ENCODE measurements around the gene CCDC138.

CCDC138 gene

GRCh38 chr2:108919571-108920373, 133.2 kb downstream of the CCDC138 start:
- no peak for DNase-seq (ENCODE audit: low read depth in 1 of 2, low spot score in 1 of 2)
- in situ Hi-C loops (cut with HindIII; ENCODE audit: low pct_unique_long_range_greater_than_20kb, low sequenced_read_pairs) = no loop called here
- TF ChIP-seq JUND (IDR thresholded peaks at IDR 0.05; ENCODE audit: low read depth) = no peak

GRCh38 chr2:108920686-108921085, 134.1 kb downstream of the CCDC138 start:
- in situ Hi-C loops (cut with HindIII; ENCODE audit: low pct_unique_long_range_greater_than_20kb, low sequenced_read_pairs) = no loop called here
- TF ChIP-seq JUND (IDR thresholded peaks at IDR 0.05; ENCODE audit: low read depth) = no peak
- no peak for DNase-seq (ENCODE audit: low read depth in 1 of 2, low spot score in 1 of 2)

GRCh38 chr2:108921096-108922030, 134.8 kb downstream of the CCDC138 start:
- no peak for DNase-seq (ENCODE audit: low read depth in 1 of 2, low spot score in 1 of 2)
- no peak for TF ChIP-seq JUND (IDR thresholded peaks at IDR 0.05; ENCODE audit: low read depth)
- in situ Hi-C loops (cut with HindIII; ENCODE audit: low pct_unique_long_range_greater_than_20kb, low sequenced_read_pairs) = no loop called here

- no peak for TF ChIP-seq JUND (IDR thresholded peaks at IDR 0.05; ENCODE audit: low read depth)
- in situ Hi-C loops (cut with HindIII; ENCODE audit: low pct_unique_long_range_greater_than_20kb, low sequenced_read_pairs) = no loop called here
Measured at GRCh38 chr2:108922141-108922915, 135.8 kb downstream of the CCDC138 start.

GRCh38 chr2:108923019-108923700, 136.6 kb downstream of the CCDC138 start:
- no peak for TF ChIP-seq JUND (IDR thresholded peaks at IDR 0.05; ENCODE audit: low read depth)
- DNase-seq (ENCODE audit: low read depth in 1 of 2, low spot score in 1 of 2) = peak in 1 of 2 experiments; percentile 44
- in situ Hi-C loops (cut with HindIII; ENCODE audit: low pct_unique_long_range_greater_than_20kb, low sequenced_read_pairs) = no loop called here

More at GRCh38 chr2:108922141-108922915, 135.8 kb downstream of the CCDC138 start:
- no peak for DNase-seq (ENCODE audit: low read depth in 1 of 2, low spot score in 1 of 2)

GRCh38 chr2:108923736-108924579, 137.4 kb downstream of the CCDC138 start:
- in situ Hi-C loops (cut with HindIII; ENCODE audit: low pct_unique_long_range_greater_than_20kb, low sequenced_read_pairs) = no loop called here
- no peak for DNase-seq (ENCODE audit: low read depth in 1 of 2, low spot score in 1 of 2)
- TF ChIP-seq JUND (IDR thresholded peaks at IDR 0.05; ENCODE audit: low read depth) = no peak

- in situ Hi-C loops (cut with HindIII; ENCODE audit: low pct_unique_long_range_greater_than_20kb, low sequenced_read_pairs) = no loop called here
- TF ChIP-seq JUND (IDR thresholded peaks at IDR 0.05; ENCODE audit: low read depth) = no peak
- no peak for DNase-seq (ENCODE audit: low read depth in 1 of 2, low spot score in 1 of 2)
Measured at GRCh38 chr2:108924580-108925251, 138.1 kb downstream of the CCDC138 start.

- in situ Hi-C loops (cut with HindIII; ENCODE audit: low pct_unique_long_range_greater_than_20kb, low sequenced_read_pairs) = no loop called here
- DNase-seq (ENCODE audit: low read depth in 1 of 2, low spot score in 1 of 2) = no peak
- no peak for TF ChIP-seq JUND (IDR thresholded peaks at IDR 0.05; ENCODE audit: low read depth)
Measured at GRCh38 chr2:108925286-108925685, 138.7 kb downstream of the CCDC138 start.

GRCh38 chr2:108925735-108926134, 139.2 kb downstream of the CCDC138 start:
- in situ Hi-C loops (cut with HindIII; ENCODE audit: low pct_unique_long_range_greater_than_20kb, low sequenced_read_pairs) = no loop called here
- TF ChIP-seq JUND (IDR thresholded peaks at IDR 0.05; ENCODE audit: low read depth) = no peak
- DNase-seq (ENCODE audit: low read depth in 1 of 2, low spot score in 1 of 2) = no peak
